DND-41 (cell line): ENCODE data around the gene MRAP.

Source experiments
- ATAC-seq: fragments of 200-7000 bp; cut with Tn5 transposase; 3 replicates; pipeline ENCODE4 v1.9.1; 2021; ENCODE audit warnings: low read depth; ENCODE audit not compliant: insufficient read depth
- DNase-seq: peaks from one replicate; pipeline ENCODE4 v3.0.0-alpha.2; 2020
- H2AFZ ChIP-seq: 2 replicates; pipeline ENCODE4 v1.6.0; 2012; ENCODE audit warnings: low read depth, low read length
- H3K27ac ChIP-seq: 2 replicates; pipeline ENCODE4 v1.5.1; 2012; ENCODE audit warnings: low read length, inconsistent platforms
- H3K27me3 ChIP-seq: fragments of 200-600 bp; sonication (generic); 2 replicates; pipeline ENCODE4 v1.6.0; 2012; ENCODE audit warnings: low read length, mild to moderate bottlenecking, inconsistent platforms; ENCODE audit not compliant: insufficient read depth, poor library complexity
- H3K36me3 ChIP-seq: 2 replicates; pipeline ENCODE4 v1.5.1; 2012; ENCODE audit warnings: low read length, inconsistent platforms; ENCODE audit not compliant: insufficient read depth
- H3K4me1 ChIP-seq: 2 replicates; pipeline ENCODE4 v1.5.1; 2012; ENCODE audit warnings: mild to moderate bottlenecking, low read length; ENCODE audit not compliant: insufficient read depth
- H3K4me2 ChIP-seq: 2 replicates; pipeline ENCODE4 v1.6.0; 2012; ENCODE audit warnings: mild to moderate bottlenecking, moderate library complexity, low read length, inconsistent platforms; ENCODE audit not compliant: insufficient read depth
- H3K4me3 ChIP-seq, 2 experiments: fragments of 200-600 bp in 1 of 2; shearing (Covaris generic) in 1 of 2; 2 replicates each; pipeline ENCODE4 v1.5.1; 2012 to 2016; ENCODE audit warnings: inconsistent platforms in 2 of 2, low read length in 2 of 2, mild to moderate bottlenecking in 2 of 2, low read depth in 1 of 2, moderate library complexity in 1 of 2
- H3K79me2 ChIP-seq: 2 replicates; pipeline ENCODE4 v1.6.0; 2012; ENCODE audit warnings: low read length, inconsistent platforms; ENCODE audit not compliant: insufficient read depth
- H3K9ac ChIP-seq: 2 replicates; pipeline ENCODE4 v1.6.0; 2012; ENCODE audit warnings: low read depth, mild to moderate bottlenecking, inconsistent platforms, low read length, moderate library complexity
- H3K9me3 ChIP-seq: 2 replicates; pipeline ENCODE4 v1.5.1; 2012; ENCODE audit warnings: low read length, moderate library complexity, mild to moderate bottlenecking, inconsistent platforms; ENCODE audit not compliant: insufficient read depth, severe bottlenecking
- H4K20me1 ChIP-seq: 2 replicates; pipeline ENCODE4 v1.6.0; 2012; ENCODE audit warnings: low read length; ENCODE audit not compliant: insufficient read depth
- CTCF ChIP-seq: IDR thresholded peaks from 2 replicates; pipeline ENCODE4 v1.5.1; 2012; ENCODE audit warnings: borderline replicate concordance, low read length, moderate library complexity, mild to moderate bottlenecking; ENCODE audit not compliant: poor library complexity, severe bottlenecking; ENCODE audit errors: extremely low read depth
- EZH2 ChIP-seq: IDR thresholded peaks from 3 replicates; pipeline ENCODE4 v1.6.1; 2012; ENCODE audit warnings: borderline replicate concordance, low read depth, mild to moderate bottlenecking, moderate library complexity, low read length, inconsistent platforms; ENCODE audit not compliant: severe bottlenecking

Gene MRAP

GRCh38 chr21:32330784-32331311, 32.2 kb downstream of the MRAP start:
- H2AFZ ChIP-seq = no peak overlapping the region
- H3K36me3 ChIP-seq = peaks cover 91% of the 10 kb centered on the region

GRCh38 chr21:32331444-32332305, 33.0 kb downstream of the MRAP start:
- Histone ChIP-seq H3K4me1 (no peaks in the 10 kb centered on the region), H3K36me3 (peaks cover 91% of the 10 kb centered on the region)
- TF ChIP-seq CTCF = no peak
- no peak for TF ChIP-seq EZH2

More at GRCh38 chr21:32330784-32331311, 32.2 kb downstream of the MRAP start:
- Histone ChIP-seq H3K4me1 (no peaks in the 10 kb centered on the region), H3K4me3 (no peak overlapping the region), H3K9me3 (no peaks in the 10 kb centered on the region), H3K27me3 (no peaks in the 10 kb centered on the region), H3K4me2 (no peak overlapping the region), H4K20me1 (0 out of 2 replicates have a peak, but pooled peaks cover 5% of the 10 kb centered on the region), H3K27ac (no peak overlapping the region), H3K79me2 (no peaks in the 10 kb centered on the region), H3K9ac (no peak overlapping the region)
- ATAC-seq = no peak
- TF ChIP-seq EZH2 = no peak
- no peak for TF ChIP-seq CTCF
- no peak for DNase-seq

GRCh38 chr21:32332463-32332951, 33.9 kb downstream of the MRAP start:
- Histone ChIP-seq H4K20me1 (0 out of 2 replicates have a peak, but pooled peaks cover 5% of the 10 kb centered on the region), H3K4me3 (no peak overlapping the region), H3K9ac (no peak overlapping the region), H3K79me2 (no peaks in the 10 kb centered on the region), H2AFZ (no peak overlapping the region), H3K27ac (no peak overlapping the region), H3K9me3 (no peaks in the 10 kb centered on the region), H3K4me1 (no peaks in the 10 kb centered on the region), H3K27me3 (no peaks in the 10 kb centered on the region), H3K4me2 (no peak overlapping the region), H3K36me3 (peaks cover 93% of the 10 kb centered on the region)
- TF ChIP-seq EZH2 (no peak), CTCF (no peak)
- DNase-seq (no peak), ATAC-seq (no peak)

More at GRCh38 chr21:32331444-32332305, 33.0 kb downstream of the MRAP start:
- no peaks in the 10 kb centered on the region for H3K27me3 ChIP-seq
- no peak overlapping the region for H3K27ac ChIP-seq
- DNase-seq (no peak), ATAC-seq (no peak)
- H2AFZ ChIP-seq = no peak overlapping the region
- H3K4me2 ChIP-seq = no peak overlapping the region
- H3K9me3 ChIP-seq = no peaks in the 10 kb centered on the region
- no peaks in the 10 kb centered on the region for H3K79me2 ChIP-seq
- H3K9ac ChIP-seq = no peak overlapping the region
- H4K20me1 ChIP-seq = 0 out of 2 replicates have a peak, but pooled peaks cover 5% of the 10 kb centered on the region
- no peak overlapping the region for H3K4me3 ChIP-seq
